HG03103 (cell line): Measurements from ENCODE around the gene GOSR2.
"Not testable (repeated sequence)": the region's sequence is repeated elsewhere in the genome, so short reads cannot be mapped to it uniquely, and the experiment has no call there.

Experiments
- ATAC-seq: cut with Tn5 transposase; IDR thresholded peaks from one replicate; pipeline ENCODE4 v1.9.1; 2021; ENCODE audit warnings: low read depth; ENCODE audit not compliant: unreplicated experiment

Gene GOSR2

DNA sequence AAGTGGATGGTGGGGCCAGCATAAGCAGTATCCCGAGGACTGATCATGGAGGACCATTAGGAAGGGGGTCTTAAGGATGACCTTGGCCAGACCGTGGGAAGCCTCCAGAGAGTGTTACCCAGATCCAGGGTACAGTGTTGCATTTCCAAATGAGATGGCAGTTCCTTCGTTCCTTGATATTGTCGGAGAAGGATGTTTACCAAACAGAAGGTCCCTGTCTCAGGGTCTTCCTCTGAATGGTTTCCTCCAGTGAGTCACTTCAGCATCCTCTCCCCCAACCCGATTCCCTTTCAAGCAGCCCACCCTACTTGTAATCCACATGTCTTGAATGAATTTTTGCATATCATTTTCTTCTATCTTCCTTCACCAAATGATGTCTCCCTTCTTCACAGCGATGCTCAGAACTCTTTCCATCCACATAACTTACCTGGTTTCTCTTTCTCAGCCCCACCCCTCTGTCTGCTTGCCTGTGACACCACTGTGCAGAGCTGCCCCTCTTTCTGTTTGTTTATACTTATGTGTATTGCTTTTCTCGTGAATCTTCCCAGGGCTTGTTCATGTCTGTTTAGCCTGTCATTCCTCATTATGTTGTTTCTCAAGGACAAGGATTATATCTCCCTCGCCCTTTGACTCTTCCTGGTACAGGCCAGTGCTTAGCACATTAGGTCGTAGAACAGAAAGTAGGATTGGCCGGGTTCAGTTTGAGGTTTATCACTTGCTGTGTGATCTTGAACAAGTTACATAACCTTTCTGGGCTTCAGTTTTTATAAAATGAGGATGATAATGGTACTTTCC lies 5.7 kb downstream of the GOSR2 start:
- ATAC-seq = no peak

- no peak for ATAC-seq
Observed at GRCh38 chr17:46929413-46929812, 6.5 kb downstream of the GOSR2 start.

DNA sequence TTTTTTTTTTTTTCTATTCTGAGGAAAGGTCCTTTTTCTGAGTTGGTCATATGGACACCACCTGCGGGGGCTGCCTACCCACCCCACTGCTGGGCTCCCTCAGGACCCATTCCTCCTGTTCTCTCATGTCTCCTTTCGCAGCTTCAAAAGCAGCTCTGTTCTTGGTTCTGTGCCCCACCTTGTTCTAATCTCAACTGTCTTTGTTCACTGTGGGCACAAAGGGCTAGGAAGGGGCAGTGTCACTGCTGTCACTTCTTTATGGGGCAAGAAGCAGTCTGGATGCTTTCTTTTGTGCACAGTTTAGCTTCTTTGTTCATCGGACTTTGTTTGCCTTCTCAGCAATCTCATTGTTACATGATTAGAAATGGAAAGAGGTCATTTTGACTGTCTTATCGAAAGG lies 7.1 kb downstream of the GOSR2 start:
- no peak for ATAC-seq

DNA sequence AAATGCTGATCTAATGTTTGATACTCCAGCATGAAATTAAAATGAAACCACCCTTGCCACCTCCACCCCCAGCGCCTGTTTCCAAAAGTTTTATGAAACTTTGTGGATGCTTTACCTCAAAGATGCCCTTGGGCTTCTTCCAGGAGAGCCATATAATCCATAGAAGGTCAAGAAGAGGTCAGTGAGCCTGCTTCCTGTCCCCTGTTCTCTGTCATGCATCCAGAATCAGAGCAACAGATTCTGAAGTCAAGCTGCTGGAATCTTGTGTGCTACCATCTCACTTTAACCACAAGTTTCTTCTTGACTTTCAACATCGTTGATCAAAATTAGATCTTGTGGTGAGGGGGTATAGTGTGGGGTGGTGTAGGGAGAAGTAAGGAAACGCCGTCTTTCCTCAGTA lies 8.6 kb downstream of the GOSR2 start:
- ATAC-seq = no peak

- ATAC-seq = no peak
Observed at GRCh38 chr17:46935658-46936266, 12.8 kb downstream of the GOSR2 start.

GRCh38 chr17:46940692-46941404 lies 17.9 kb downstream of the GOSR2 start:
- no peak for ATAC-seq

DNA sequence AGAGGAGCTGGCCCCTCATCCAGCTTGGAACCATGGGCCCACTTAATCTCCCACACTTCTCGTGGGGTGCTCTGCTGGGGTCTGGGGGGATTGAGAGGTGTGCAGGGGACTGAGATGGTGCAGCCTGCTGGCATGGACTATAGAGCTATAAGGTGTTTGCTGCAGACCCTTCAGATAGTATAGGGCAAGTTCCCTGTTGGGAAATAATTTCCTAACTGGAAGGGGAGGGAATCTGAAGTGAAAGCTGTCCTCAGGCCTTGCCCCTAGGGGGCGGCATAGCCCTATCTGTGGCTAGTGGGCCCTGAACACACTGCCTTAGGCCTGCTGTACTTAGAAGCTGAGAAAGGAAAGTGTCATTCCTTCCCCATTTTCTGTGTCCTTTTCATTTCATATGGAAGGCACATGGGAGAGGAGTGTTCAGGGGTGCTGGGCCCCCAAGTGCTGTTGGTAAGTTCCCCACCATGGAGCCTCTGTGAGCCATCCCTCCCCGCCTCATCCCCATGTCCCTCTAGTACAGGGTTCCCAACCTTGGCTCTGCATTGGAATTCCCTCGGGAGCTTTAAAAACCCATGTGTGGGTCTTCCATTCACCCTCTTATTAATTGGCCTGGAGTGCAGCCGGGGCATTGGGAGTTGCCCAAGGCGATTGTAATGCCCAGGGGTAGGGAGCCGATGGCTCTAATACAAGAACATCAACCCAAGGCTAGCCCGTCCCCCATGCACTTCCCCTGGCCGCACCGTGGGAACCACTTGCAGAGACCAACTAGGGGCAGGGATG lies 19.7 kb downstream of the GOSR2 start:
- ATAC-seq = no peak

GRCh38 chr17:46943218-46943500 lies 20.2 kb downstream of the GOSR2 start:
- no peak for ATAC-seq

GRCh38 chr17:46943501-46944393 lies 20.8 kb downstream of the GOSR2 start:
- no peak for ATAC-seq

DNA sequence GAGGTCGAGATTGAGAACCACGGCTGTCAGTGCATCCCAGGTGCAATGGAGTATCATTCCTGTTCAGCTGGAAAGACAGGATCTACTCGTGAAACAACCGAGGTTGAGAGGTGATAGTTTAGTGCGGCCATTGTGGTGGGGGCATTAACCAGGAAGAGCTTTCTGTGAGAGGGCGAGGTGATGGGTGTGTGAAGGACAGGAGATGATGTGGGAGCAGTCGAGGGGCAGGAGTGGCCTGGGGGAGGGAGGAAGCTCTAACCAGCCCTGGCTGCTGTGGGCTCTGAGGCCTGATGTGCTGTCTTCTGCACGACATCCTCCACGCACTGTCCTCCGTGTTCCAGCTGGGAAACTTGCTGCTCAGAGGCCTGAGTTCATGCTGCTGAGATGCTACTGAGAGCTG lies 22.0 kb downstream of the GOSR2 start:
- ATAC-seq = no peak

- no peak for ATAC-seq
Observed at GRCh38 chr17:46947216-46947615, 24.3 kb downstream of the GOSR2 start.

- ATAC-seq = no peak
Observed at GRCh38 chr17:46948544-46948943, 25.6 kb downstream of the GOSR2 start.

DNA sequence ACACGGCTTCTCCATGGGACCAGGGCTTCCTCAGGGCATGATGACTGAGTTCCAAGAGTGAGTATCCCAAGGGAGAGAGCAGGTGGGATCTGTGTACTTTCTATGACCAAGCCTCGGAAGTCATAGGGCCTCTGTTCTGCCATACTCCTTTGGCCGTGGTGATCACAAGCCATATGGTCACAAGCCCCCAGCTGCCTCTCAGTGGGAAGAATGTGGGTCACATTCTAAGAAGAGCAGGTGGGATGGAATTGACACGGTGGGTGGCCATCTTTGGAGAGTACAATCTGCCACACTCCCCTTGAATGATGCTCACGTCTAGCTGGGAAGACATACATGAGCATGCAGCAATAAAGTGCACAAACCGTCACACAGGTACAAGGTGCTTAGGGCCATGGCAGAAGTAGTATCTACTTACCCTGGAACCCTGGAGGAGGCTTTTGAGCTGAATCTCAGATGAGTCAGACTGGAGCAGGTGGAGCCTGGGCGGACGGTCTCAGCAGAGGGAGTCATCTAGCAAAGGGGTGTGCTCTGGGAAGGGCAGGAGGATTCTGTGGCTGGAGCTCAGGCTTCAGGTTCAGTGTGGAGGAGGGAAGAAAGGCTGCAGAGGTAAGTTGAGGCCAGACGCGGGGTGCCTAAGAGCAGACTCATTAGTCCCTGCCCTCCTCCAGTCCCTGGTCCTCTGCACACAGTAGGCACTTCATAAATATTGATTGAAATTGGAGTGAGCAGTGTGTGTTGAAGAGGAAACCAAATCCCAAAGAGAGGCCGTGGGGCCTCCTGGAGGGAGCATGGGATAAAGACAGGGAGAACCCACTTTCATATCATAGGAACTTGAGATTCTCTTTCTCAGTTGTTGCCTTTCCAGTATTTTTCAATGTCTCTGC lies 26.6 kb downstream of the GOSR2 start:
- ATAC-seq = no peak

DNA sequence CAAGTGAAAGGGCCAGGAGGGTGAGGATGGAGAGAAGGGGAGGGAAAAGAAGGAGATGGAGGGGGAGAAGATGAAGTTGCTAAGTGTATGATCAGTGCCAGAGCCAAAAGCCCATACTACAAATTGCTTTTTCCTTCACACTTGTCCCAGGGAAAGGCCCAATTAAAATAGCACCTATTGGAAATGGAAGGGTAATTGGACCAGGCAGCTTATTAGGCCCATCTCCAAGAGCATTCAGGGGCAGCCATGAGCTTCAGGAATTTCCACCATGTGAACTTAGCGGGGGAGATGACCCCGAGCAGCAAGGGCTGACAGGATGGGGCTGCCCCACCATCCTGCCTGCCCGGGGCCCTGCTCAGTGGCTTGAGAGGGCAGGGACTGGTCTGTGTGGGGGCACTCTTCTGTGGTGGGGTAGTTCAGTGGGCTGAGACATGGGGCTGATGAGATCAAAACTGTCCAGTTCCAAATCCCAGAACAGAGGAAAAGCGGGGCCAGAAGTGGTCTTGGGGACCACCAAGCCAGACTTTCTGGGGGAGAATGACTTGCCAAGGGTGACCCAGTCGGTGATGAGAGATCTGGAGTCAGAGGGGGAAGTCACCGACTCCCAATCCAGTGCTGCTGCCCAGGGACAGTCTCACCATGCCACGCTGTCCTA lies 27.5 kb downstream of the GOSR2 start:
- ATAC-seq = no peak

- no peak for ATAC-seq
Observed at GRCh38 chr17:46950997-46951621, 28.1 kb downstream of the GOSR2 start.

GRCh38 chr17:46951706-46952105 lies 28.7 kb downstream of the GOSR2 start:
- no peak for ATAC-seq

GRCh38 chr17:46952115-46952514 lies 29.2 kb downstream of the GOSR2 start:
- ATAC-seq = no peak

DNA sequence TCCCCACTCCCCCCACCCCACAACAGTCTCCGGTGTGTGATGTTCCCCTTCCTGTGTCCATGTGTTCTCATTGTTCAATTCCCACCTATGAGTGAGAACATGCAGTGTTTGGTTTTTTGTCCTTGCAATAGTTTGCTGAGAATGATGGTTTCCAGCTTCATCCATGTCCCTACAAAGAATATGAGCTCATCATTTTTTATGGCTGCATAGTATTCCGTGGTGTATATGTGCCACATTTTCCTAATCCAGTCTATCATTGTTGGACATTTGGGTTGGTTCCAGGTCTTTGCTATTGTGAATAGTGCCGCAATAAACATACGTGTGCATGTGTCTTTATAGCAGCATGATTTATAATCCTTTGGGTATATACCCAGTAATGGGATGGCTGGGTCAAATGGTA lies 30.2 kb downstream of the GOSR2 start:
- ATAC-seq = not testable (repeated sequence)
